B cell (primary cell): ENCODE data around the gene TBC1D21.

Experiments used
- CTCF ChIP-seq: fragments of 200-600 bp; IDR thresholded peaks from one replicate; pipeline ENCODE4 v1.8.0; 2022; ENCODE audit warnings: antibody characterized with exemption, mild to moderate bottlenecking
- EZH2 ChIP-seq: IDR thresholded peaks from 2 replicates; pipeline ENCODE4 v1.6.1; 2012; ENCODE audit warnings: borderline replicate concordance, low read depth, mild to moderate bottlenecking, moderate library complexity, low read length; ENCODE audit not compliant: insufficient read depth, poor library complexity, severe bottlenecking

- TF ChIP-seq CTCF (no peak), EZH2 (no peak)
Measured at GRCh38 chr15:73901126-73901810, 27.9 kb downstream of the TBC1D21 start.
